IMR-90 (cell line): ENCODE data around the gene KLHL11. TPM values are rescaled to one million over a fixed set of nuclear protein-coding genes. Genes with fewer than 3 reads are reported as not detected.

Experiments used
- ATAC-seq: fragments of 200-7000 bp; cut with Tn5 transposase; 2 replicates; pipeline ENCODE4 v1.9.1; 2020; ENCODE audit warnings: low read depth, mild to moderate bottlenecking, moderate library complexity
- BruUV-seq: library from RNA; stranded (reverse); fragments of 400-500 nt; replicated peaks from 2 replicates; lab custom pipeline; 2021; lab: Mats Ljungman, UMichigan
- CTCF ChIA-PET: fragments of 300-600 bp; formaldehyde crosslinking; extraction: SDS; loops from one replicate; lab custom pipeline; 2021; ENCODE audit warnings: antibody characterized with exemption; lab: Yijun Ruan, JAX
- POLR2A ChIA-PET: fragments of 300-600 bp; sonication (Branson Sonifier 250); formaldehyde crosslinking; loops from one replicate; lab custom pipeline; 2022; ENCODE audit warnings: antibody characterized with exemption; ENCODE audit not compliant: unreplicated experiment; lab: Charles Lee
- DNase-seq: peaks from one replicate; pipeline ENCODE4 v3.0.0; 2013
- H2AFZ ChIP-seq: replicated peaks from 2 replicates; pipeline ENCODE3; 2013; ENCODE audit warnings: low read length, mild to moderate bottlenecking; ENCODE audit not compliant: poor library complexity
- H2AK5ac ChIP-seq: 2 replicates; pipeline ENCODE4 v1.6.1; 2013; ENCODE audit warnings: low read depth, low read length, inconsistent platforms
- H2AK9ac ChIP-seq: replicated peaks from 2 replicates; pipeline ENCODE3; 2013; ENCODE audit warnings: mild to moderate bottlenecking, low read depth, low read length, moderate library complexity; ENCODE audit not compliant: poor library complexity
- H2BK120ac ChIP-seq: 2 replicates; pipeline ENCODE4 v1.6.1; 2013; ENCODE audit warnings: low read depth, low read length, inconsistent platforms
- H2BK15ac ChIP-seq: 3 replicates; pipeline ENCODE4 v1.6.1; 2013; ENCODE audit warnings: low read depth, low read length, inconsistent platforms
- H2BK20ac ChIP-seq: 2 replicates; pipeline ENCODE4 v1.6.1; 2013; ENCODE audit warnings: low read depth, mild to moderate bottlenecking, inconsistent platforms, low read length, moderate library complexity
- H2BK5ac ChIP-seq: 2 replicates; pipeline ENCODE4 v1.6.1; 2013; ENCODE audit warnings: mild to moderate bottlenecking, low read depth, low read length, inconsistent platforms; ENCODE audit not compliant: poor library complexity, severe bottlenecking
- H3K14ac ChIP-seq: replicated peaks from 2 replicates; pipeline ENCODE4 v1.6.1; 2013; ENCODE audit warnings: low read depth, low read length, inconsistent platforms
- H3K18ac ChIP-seq: 2 replicates; pipeline ENCODE4 v1.6.1; 2013; ENCODE audit warnings: low read depth, low read length, control low read depth
- H3K23ac ChIP-seq: 2 replicates; pipeline ENCODE4 v1.6.1; 2013; ENCODE audit warnings: low read depth, low read length, inconsistent platforms
- H3K27ac ChIP-seq: 2 replicates; pipeline ENCODE4 v1.5.1; 2013; ENCODE audit warnings: mild to moderate bottlenecking, control low read depth, low read length; ENCODE audit not compliant: insufficient read depth
- H3K27me3 ChIP-seq: 2 replicates; pipeline ENCODE4 v1.6.1; 2013; ENCODE audit warnings: low read length; ENCODE audit not compliant: control insufficient read depth, insufficient read depth
- H3K36me3 ChIP-seq: 2 replicates; pipeline ENCODE4 v1.6.1; 2013; ENCODE audit warnings: low read length, mixed read lengths; ENCODE audit not compliant: control insufficient read depth, insufficient read depth
- H3K4ac ChIP-seq: 2 replicates; pipeline ENCODE4 v1.6.1; 2013; ENCODE audit warnings: low read depth, low read length, inconsistent platforms
- H3K4me1 ChIP-seq: 2 replicates; pipeline ENCODE4 v1.6.1; 2013; ENCODE audit warnings: low read length, mixed read lengths; ENCODE audit not compliant: control insufficient read depth, insufficient read depth
- H3K4me2 ChIP-seq: 2 replicates; pipeline ENCODE4 v1.6.1; 2013; ENCODE audit warnings: low read depth, mild to moderate bottlenecking, control low read depth, low read length, moderate library complexity
- H3K4me3 ChIP-seq: 2 replicates; pipeline ENCODE4 v1.5.1; 2013; ENCODE audit warnings: low read depth, mild to moderate bottlenecking, control low read depth, low read length, moderate library complexity; ENCODE audit not compliant: insufficient read depth
- H3K56ac ChIP-seq: 2 replicates; pipeline ENCODE4 v1.6.1; 2013; ENCODE audit warnings: low read length, inconsistent platforms; ENCODE audit not compliant: insufficient read depth; ENCODE audit errors: extremely low read depth
- H3K79me1 ChIP-seq, 2 experiments: 2 replicates each; pipeline ENCODE4 v1.6.1; 2013; ENCODE audit warnings: low read length in 2 of 2, inconsistent platforms in 1 of 2, low read depth in 1 of 2
- H3K9ac ChIP-seq: 2 replicates; pipeline ENCODE4 v1.6.1; 2013; ENCODE audit warnings: low read depth, low read length, control low read depth
- H3K9me1 ChIP-seq: 2 replicates; pipeline ENCODE4 v1.6.1; 2013; ENCODE audit warnings: low read length, inconsistent platforms; ENCODE audit not compliant: insufficient read depth
- H3K9me3 ChIP-seq: 2 replicates; pipeline ENCODE4 v1.6.1; 2013; ENCODE audit warnings: low read length; ENCODE audit not compliant: control insufficient read depth, insufficient read depth
- H4K20me1 ChIP-seq: 2 replicates; pipeline ENCODE4 v1.6.1; 2013; ENCODE audit warnings: low read length, inconsistent platforms; ENCODE audit not compliant: insufficient read depth
- H4K5ac ChIP-seq: 2 replicates; pipeline ENCODE4 v1.6.1; 2013; ENCODE audit warnings: mild to moderate bottlenecking, low read depth, low read length, control low read depth
- H4K8ac ChIP-seq, 2 experiments: 2 replicates each; pipeline ENCODE4 v1.6.1; 2013; ENCODE audit warnings: low read depth in 2 of 2, low read length in 2 of 2, control low read depth in 1 of 2, inconsistent platforms in 1 of 2
- H4K91ac ChIP-seq: 2 replicates; pipeline ENCODE4 v1.6.1; 2013; ENCODE audit warnings: low read depth, low read length, inconsistent platforms; ENCODE audit not compliant: insufficient read depth
- BHLHE40 ChIP-seq: fragments of 150-350 bp; IDR thresholded peaks from 2 replicates; pipeline ENCODE4 v1.6.1; 2016; ENCODE audit warnings: mild to moderate bottlenecking, low read depth, low read length
- CEBPB ChIP-seq: IDR thresholded peaks from 2 replicates; pipeline ENCODE4 v1.6.1; 2012; ENCODE audit warnings: low read depth, low read length, improper control_type of control experiment
- CHD1 ChIP-seq: IDR thresholded peaks from 2 replicates; pipeline ENCODE4 v1.6.1; 2012; ENCODE audit warnings: low read depth, low read length, improper control_type of control experiment
- ELK1 ChIP-seq: fragments of 150-350 bp; IDR thresholded peaks from 2 replicates; pipeline ENCODE4 v1.6.1; 2016; ENCODE audit warnings: low read depth, mild to moderate bottlenecking, low read length, moderate library complexity, borderline replicate concordance
- FOS ChIP-seq: fragments of 150-350 bp; IDR thresholded peaks from 2 replicates; pipeline ENCODE4 v1.6.1; 2016; ENCODE audit warnings: low read depth, low read length
- MAFK ChIP-seq: IDR thresholded peaks from 2 replicates; pipeline ENCODE4 v1.6.1; 2012; ENCODE audit warnings: low read depth, low read length, improper control_type of control experiment
- MAZ ChIP-seq: IDR thresholded peaks from 2 replicates; pipeline ENCODE4 v1.6.1; 2012; ENCODE audit warnings: low read depth, mild to moderate bottlenecking, low read length, improper control_type of control experiment, moderate library complexity, borderline replicate concordance
- MXI1 ChIP-seq: IDR thresholded peaks from 2 replicates; pipeline ENCODE4 v1.6.1; 2012; ENCODE audit warnings: low read depth, mild to moderate bottlenecking, low read length, moderate library complexity, borderline replicate concordance
- NFE2L2 ChIP-seq: fragments of 150-350 bp; IDR thresholded peaks from 2 replicates; pipeline ENCODE4 v1.6.1; 2016; ENCODE audit warnings: low read depth, mild to moderate bottlenecking, low read length
- POLR2A ChIP-seq: IDR thresholded peaks from 2 replicates; pipeline ENCODE4 v1.6.1; 2012; ENCODE audit warnings: mild to moderate bottlenecking, low read depth, low read length
- RAD21 ChIP-seq: IDR thresholded peaks from 2 replicates; pipeline ENCODE4 v1.6.1; 2012; ENCODE audit warnings: low read length, improper control_type of control experiment
- RCOR1 ChIP-seq: IDR thresholded peaks from 2 replicates; pipeline ENCODE4 v1.6.1; 2012; ENCODE audit warnings: mild to moderate bottlenecking, low read length, improper control_type of control experiment; ENCODE audit not compliant: insufficient replicate concordance
- RFX5 ChIP-seq: IDR thresholded peaks from 2 replicates; pipeline ENCODE4 v1.8.0; 2012; ENCODE audit warnings: low read depth, mild to moderate bottlenecking, low read length, moderate library complexity
- SMC3 ChIP-seq: fragments of 150-350 bp; IDR thresholded peaks from 2 replicates; pipeline ENCODE4 v1.6.1; 2016; ENCODE audit warnings: low read depth, mild to moderate bottlenecking, antibody characterized with exemption, low read length, moderate library complexity
- USF2 ChIP-seq: fragments of 150-350 bp; IDR thresholded peaks from 2 replicates; pipeline ENCODE4 v1.6.1; 2017; ENCODE audit warnings: mild to moderate bottlenecking, antibody characterized with exemption, low read length, low read depth
- WGBS, 2 experiments: methylation state at CpG; one replicate each; pipeline versions ENCODE4 v1.1.5 to v1.1.7; 2013; ENCODE audit warnings: missing lambda C conversion rate in 2 of 2; ENCODE audit not compliant: insufficient read length in 1 of 2; ENCODE audit errors: extremely low coverage in 2 of 2; 5-methylcytosine and 5-hydroxymethylcytosine counted together
- dilution Hi-C: fragments of 300-500 bp; cut with HindIII; formaldehyde crosslinking; loops from one replicate; pipeline ENCODE4 v1.14.3; 2018; ENCODE audit warnings: low sequenced_read_pairs; ENCODE audit not compliant: unreplicated experiment
- in situ Hi-C: fragments of 300-500 bp; cut with MboI; formaldehyde crosslinking; loops from 3 replicates; pipeline ENCODE4 v1.14.3; 2019; ENCODE audit warnings: low sequenced_read_pairs, inconsistent platforms, mixed read lengths
- intact Hi-C: fragments of 100-400 bp; cut with micrococcal nuclease; formaldehyde crosslinking; loops from 2 replicates; pipeline ENCODE4 v1.10.0; 2022
- polyA plus RNA-seq, 3 experiments: library from polyadenylated mRNA; depleted of rRNA; stranded (reverse); fragments of >200 nt; gene quantifications; 2 replicates each; pipeline ENCODE4 v1.2.3, GENCODE V29; 2012; ENCODE audit warnings: low replicate concordance in 1 of 3
- total RNA-seq: library from RNA; depleted of rRNA; stranded (reverse); fragments of >200 nt; gene quantifications from 2 replicates; pipeline ENCODE4 v1.2.3, GENCODE V29; 2012
- TF ChIP-seq, protein P1 (sequence below): conservative IDR thresholded peaks from 2 replicates; pipeline ENCODE4 v1.5.1; 2012; ENCODE audit warnings: mild to moderate bottlenecking, low read depth, low read length, improper control_type of control experiment

KLHL11 gene
- total and polyA plus RNA-seq, 2 of the 4 experiments (the other 2 are of a cell fraction) = 4.1 to 38.5 TPM

DNA sequence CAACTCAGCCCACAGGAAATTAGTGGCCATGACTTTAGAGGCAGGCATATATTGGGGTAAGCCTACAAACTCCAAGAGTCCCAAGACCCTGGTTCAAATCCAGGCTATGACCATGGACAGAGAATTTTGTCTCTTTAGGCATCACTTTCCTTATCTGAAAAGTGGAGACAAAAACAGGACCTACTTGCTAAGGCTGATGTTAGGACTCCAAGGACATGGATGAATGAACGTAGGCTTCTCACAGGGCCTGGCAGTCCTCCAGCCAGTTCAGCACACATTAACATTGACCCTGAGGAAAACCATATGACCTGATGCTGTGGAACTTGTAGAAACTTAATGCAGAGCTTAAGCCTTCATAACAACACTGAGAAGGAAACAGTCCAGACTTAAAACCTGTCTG lies 51.0 kb downstream of the KLHL11 start:
- ATAC-seq (no peak), DNase-seq (peak; percentile 36)
- peaks cover 22 to 87% of the 10 kb centered on the region in 2 experiments for H3K79me1 ChIP-seq
- no peak overlapping the region for H2BK15ac ChIP-seq
- BruUV-seq = no TSS peak
- peak overlapping the region; percentile 93 for H3K27ac ChIP-seq
- no peak overlapping the region for H2BK20ac ChIP-seq
- peak overlapping the region; percentile 92 to 94; a peak in 3 of 4 replicates for H4K8ac ChIP-seq
- dilution Hi-C loops = no loop called here
- ChIA-PET CTCF (no interaction called here), POLR2A (interaction anchor here (1.2 kb wide), 1 partner anchor 10 kb away, joined by 3 read pairs; no protein-coding TSS in a partner anchor)
- intact Hi-C loops = no loop called here
- H4K91ac ChIP-seq = peak overlapping the region; percentile 95
- H4K5ac ChIP-seq = peak overlapping the region; percentile 92
- peak overlapping the region; percentile 88 for H3K4me3 ChIP-seq
- peak overlapping the region; percentile 45; the same call in 1 of the 2 replicates for H2BK120ac ChIP-seq
- in situ Hi-C loops = no loop called here
- H3K18ac ChIP-seq = peak overlapping the region; percentile 22
- TF ChIP-seq CHD1 = no peak
- TF ChIP-seq RCOR1 = no peak
- TF ChIP-seq POLR2A = no peak
- TF ChIP-seq USF2 = no peak
- TF ChIP-seq, protein P1, sequence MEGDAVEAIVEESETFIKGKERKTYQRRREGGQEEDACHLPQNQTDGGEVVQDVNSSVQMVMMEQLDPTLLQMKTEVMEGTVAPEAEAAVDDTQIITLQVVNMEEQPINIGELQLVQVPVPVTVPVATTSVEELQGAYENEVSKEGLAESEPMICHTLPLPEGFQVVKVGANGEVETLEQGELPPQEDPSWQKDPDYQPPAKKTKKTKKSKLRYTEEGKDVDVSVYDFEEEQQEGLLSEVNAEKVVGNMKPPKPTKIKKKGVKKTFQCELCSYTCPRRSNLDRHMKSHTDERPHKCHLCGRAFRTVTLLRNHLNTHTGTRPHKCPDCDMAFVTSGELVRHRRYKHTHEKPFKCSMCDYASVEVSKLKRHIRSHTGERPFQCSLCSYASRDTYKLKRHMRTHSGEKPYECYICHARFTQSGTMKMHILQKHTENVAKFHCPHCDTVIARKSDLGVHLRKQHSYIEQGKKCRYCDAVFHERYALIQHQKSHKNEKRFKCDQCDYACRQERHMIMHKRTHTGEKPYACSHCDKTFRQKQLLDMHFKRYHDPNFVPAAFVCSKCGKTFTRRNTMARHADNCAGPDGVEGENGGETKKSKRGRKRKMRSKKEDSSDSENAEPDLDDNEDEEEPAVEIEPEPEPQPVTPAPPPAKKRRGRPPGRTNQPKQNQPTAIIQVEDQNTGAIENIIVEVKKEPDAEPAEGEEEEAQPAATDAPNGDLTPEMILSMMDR = no peak
- no peak for TF ChIP-seq FOS
- no peak for TF ChIP-seq MAZ
- TF ChIP-seq RAD21 = no peak
- no peak for TF ChIP-seq MAFK
- TF ChIP-seq MXI1 = no peak
- TF ChIP-seq RFX5 = no peak
- no peak for TF ChIP-seq SMC3
- TF ChIP-seq NFE2L2 = no peak
- TF ChIP-seq CEBPB = no peak
- TF ChIP-seq ELK1 = no peak
- TF ChIP-seq BHLHE40 = no peak
- peak overlapping the region; percentile 100 for H3K14ac ChIP-seq
- no CpG with 5 or more reads among the region's 1 CpG for WGBS, 2 experiments
- peak overlapping the region; percentile 96 for H3K56ac ChIP-seq
- H2AK9ac ChIP-seq = peak overlapping the region; percentile 100
- peaks cover 30% of the 10 kb centered on the region for H3K9me1 ChIP-seq
- H3K9me3 ChIP-seq = no peaks in the 10 kb centered on the region
- H4K20me1 ChIP-seq = peaks cover 52% of the 10 kb centered on the region
- H3K4ac ChIP-seq = peak overlapping the region; percentile 100
- peak overlapping the region; percentile 94 for H2BK5ac ChIP-seq
- no peaks in the 10 kb centered on the region for H3K27me3 ChIP-seq
- H3K23ac ChIP-seq = peak overlapping the region; percentile 95
- peak overlapping the region; percentile 94 for H3K4me2 ChIP-seq
- peaks cover 19% of the 10 kb centered on the region for H3K36me3 ChIP-seq
- H3K4me1 ChIP-seq = peaks cover 23% of the 10 kb centered on the region
- H3K9ac ChIP-seq = peak overlapping the region; percentile 96
- peak overlapping the region; percentile 93 for H2AK5ac ChIP-seq
- peak overlapping the region; percentile 94 for H2AFZ ChIP-seq
